ENCODE measurements around the gene EPHB1.

The EPHB1 gene

GRCh38 chr3:135138776-135139175 lies 343.7 kb downstream of the EPHB1 start:
- no peak for DNase-seq

- DNase-seq: no peak
Measured at GRCh38 chr3:135140591-135140990, 345.5 kb downstream of the EPHB1 start.

- no peak for DNase-seq
Measured at GRCh38 chr3:135141160-135141559, 346.1 kb downstream of the EPHB1 start.

DNA sequence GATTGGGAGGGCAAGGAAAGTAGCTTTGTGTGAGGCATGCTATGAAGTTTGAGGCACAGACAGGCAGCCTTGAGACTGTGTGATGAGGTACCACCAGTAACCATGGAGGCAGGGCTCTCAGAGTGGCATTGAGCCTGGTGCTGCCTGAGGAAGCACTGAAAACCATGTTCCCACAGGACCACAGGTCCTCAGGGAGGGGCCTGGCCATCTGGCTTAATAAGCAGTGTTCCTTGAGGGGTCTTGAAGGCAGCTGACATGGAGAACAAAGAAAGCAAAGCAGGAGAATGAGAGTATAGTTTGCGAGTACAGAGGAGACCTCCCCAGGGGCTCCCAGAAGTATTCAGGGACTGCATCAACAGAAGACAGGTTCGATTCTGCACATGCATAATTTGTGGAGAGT lies 346.6 kb downstream of the EPHB1 start:
- DNase-seq: no peak

- DNase-seq: no peak
Measured at GRCh38 chr3:135142530-135142929, 347.5 kb downstream of the EPHB1 start.

DNA sequence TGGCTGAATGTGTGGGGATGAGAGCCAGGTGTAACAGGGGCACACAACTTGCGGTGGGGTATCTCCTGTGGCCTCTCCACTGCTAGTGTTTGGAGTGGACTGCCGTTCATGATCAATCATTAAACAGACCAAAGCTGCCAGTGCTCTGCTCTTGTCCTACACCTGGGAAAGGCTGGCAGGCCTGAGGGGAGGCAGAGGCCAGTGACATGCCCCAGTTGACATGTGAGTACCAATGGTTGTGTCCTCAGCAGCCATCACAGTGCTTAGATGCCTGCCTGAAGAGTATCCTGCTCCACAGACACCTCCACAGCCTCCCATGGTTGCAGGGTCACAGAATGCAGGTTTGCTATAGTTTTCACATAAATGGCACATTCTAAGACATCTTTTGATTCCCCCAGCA lies 348.4 kb downstream of the EPHB1 start:
- no peak for DNase-seq

- no peak for DNase-seq
Measured at GRCh38 chr3:135145581-135145980, 350.5 kb downstream of the EPHB1 start.

DNA sequence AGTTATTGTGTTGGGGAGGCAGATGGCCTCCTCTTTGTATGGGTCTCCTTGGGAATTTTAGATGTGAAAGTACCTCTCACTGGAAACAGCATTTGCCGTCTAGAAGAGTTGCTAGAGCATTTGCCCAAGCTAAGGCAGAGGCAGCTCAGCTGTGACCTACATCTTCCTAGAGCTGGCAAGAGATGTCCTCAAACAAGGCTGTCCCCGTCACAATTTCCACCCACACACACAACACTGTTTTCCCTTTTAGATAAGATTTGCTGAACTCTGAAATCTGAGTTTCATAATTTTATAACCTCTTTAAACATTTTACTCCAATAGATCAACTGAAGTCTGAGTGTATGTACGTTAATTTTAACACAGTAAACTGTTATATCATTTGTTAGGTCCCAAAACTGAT lies 352.6 kb downstream of the EPHB1 start:
- no peak for DNase-seq

DNA sequence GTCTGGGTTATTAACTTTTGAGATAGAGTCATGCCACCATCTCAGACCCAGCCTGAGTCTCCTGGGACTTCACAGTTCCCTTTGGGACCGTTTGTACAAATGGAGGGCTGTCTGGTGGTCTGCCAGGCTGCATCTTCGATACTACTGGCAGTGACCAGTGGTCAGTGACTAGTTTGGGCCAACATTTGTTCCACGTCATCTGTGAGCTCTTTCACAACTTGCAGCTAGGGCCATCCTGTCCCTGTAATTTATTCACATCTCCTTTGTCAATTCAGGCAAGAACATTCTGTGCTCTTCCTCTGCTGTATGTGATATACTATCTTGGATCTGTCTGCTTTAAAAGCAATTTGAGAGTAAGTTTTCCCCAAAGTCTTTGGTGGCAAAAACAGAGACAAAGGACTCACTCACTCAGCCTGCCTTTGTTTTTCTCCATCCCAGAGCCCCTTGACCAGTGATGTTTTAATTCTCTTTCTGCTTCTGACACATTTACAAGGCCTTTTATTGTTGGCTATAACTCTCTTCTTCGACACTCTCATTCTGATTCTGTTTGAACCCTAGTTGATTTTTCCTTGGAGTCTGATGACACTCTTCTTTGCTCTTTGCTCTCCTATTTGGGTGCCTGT lies 353.4 kb downstream of the EPHB1 start:
- DNase-seq: no peak

GRCh38 chr3:135149707-135150681 lies 354.9 kb downstream of the EPHB1 start:
- no peak for DNase-seq

- DNase-seq: no peak
Measured at GRCh38 chr3:135154186-135154585, 359.1 kb downstream of the EPHB1 start.

DNA sequence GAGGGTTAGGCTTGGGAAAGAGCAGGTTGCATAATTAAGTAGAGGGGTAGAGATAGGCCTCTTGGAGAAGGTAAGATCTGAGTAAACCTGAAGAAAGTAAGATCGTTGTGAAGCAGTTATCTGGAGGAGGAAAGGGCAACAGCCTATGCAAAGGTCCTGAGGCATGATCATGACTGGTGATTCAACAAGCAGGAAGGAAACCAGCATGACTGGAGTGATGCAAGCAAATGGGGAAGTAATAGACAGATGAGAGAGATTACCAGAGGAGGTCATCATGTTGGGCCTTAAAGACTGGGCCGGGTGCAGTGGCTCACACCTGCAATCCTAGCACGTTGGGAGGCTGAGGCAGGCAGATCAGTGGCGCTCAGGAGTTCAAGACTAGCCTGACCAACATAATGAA lies 360.2 kb downstream of the EPHB1 start:
- no peak for DNase-seq

DNA sequence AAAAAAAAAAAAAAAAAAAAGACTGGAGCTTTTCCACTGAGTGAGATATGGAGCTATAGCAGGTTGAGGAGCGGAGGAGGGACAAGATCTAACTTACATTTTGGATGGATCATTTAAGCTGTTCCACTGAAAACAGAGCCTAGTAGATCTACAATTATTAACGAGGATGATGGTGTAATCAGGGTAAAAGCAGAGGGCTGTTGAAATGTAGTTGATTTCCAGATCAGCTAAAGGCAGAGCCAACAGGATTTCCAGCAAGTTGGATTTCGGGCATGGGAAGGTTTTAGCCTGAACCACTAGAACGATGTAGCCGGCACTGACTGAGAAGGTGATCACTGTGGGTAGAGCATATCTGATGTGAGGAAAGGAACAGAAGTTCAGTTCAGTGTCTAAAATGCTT lies 360.7 kb downstream of the EPHB1 start:
- DNase-seq: no peak

DNA sequence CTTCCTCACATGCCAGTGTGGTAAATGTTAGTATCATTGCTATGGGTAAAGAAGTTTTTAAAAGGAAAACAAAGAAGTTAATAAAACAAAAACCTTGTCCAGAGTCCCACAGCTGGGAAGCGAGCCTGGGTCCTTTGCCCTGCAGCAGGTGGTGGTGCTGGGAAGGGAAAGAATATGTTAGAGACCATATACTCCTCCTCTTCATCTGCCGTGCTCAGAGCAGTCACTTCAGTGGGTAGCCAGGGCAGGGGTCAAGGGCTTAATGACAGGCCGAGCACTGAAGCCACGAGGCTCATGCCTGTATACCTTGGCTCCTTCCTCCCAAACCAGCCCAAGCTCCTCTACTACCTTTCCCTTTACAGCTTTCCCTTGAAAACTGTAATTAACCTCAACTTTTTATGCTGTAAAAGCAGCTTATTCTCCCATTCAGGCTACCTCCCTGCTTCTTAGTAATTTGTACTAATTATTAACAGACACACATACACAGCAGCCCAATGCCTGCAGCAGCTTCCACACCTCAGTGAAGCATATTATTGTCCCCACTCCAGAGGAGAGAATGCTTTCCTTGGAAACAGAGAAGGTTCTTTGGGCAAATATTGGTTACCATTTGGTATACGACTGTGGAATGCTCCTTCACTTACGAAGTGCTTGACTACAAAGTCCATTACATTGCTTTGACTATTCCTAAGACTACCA lies 362.1 kb downstream of the EPHB1 start:
- no peak for DNase-seq

GRCh38 chr3:135158520-135158919 lies 363.5 kb downstream of the EPHB1 start:
- no peak for DNase-seq

DNA sequence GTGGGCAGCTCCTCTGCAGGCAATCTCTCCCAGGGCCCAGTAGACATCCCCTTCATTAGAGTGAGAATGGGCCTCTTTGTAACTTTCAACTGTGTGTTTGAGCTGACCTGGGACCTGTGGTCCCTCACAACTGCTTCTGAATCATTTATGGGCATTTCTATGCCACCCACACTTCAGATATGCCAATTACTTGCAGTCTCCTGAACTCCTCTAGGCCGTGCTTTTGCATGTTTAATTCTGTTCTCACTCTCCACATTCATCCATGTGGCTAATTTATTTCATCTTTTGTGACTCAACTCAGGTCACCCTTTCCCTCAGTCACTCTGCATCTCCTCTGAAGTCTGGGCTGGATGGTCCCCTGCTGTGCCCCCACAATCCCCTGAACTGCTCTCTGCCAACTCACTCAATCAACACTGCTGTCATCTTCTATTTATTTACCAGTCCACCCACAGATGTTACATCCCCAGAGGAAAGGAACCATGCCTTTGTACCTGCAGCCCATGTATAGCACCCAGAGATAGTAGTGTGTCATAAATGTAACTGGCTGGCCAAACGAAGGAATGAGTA lies 364.7 kb downstream of the EPHB1 start:
- DNase-seq: no peak

DNA sequence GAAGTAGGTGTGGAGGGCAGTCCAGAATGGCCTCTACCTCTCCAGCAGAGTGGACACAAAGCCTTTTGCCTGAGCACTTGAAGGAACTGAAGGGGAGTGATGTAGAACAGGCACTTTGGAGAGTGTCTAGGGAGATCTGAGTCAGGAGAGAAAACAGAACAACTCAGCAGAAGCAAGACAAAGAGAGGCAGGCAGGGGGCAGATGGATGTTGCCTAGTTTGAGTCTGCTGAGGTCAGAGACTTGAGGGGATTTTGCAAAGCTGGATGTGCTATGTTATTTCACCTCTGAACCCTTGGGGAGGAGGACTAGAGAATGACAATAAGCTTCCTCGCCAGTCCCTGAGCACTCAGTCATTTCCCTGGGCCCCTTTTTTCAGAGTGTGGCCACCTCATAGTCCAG lies 366.4 kb downstream of the EPHB1 start:
- DNase-seq: no peak

DNA sequence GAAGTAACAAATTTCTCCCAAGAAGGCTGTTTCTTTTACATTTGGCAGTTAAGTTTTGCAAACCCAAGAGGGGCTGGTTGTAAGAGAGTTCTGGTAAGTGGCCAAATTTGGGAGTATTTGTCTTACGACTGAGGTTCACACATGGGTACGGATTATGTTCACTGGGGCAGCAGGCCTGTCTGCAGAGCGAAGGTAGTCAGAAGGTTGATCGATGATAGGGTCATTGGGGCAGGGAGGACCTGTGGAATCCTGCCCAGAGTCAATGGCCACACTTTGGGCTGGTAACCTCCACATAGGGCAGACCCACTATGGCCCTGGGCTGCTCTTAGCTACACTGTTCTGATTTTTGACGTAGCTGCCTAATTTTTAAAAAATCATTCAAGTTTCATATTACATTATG lies 368.6 kb downstream of the EPHB1 start:
- no peak for DNase-seq

GRCh38 chr3:135165260-135165659 lies 370.2 kb downstream of the EPHB1 start:
- DNase-seq: no peak

GRCh38 chr3:135166266-135166825 lies 371.3 kb downstream of the EPHB1 start:
- no peak for DNase-seq

DNA sequence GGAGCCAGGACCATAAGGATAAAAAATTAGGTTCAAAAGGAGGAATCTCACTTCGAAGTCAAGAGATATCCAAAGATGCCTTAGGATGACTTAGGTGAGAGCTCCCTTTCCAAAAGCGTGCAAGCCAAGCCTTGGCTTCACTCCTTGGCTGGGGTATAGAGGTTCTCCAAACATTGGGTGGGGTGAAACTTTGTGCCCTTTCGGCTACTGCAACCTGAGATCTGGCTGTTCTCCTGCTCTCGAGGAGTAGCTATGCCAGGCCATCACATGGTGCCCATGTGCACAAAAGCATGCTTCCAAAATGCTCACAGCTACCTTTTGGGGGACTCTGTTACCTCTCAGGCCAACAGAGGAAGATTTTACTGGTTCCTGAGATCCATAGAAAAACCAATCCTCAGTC lies 373.8 kb downstream of the EPHB1 start:
- no peak for DNase-seq

GRCh38 chr3:135169651-135170050 lies 374.6 kb downstream of the EPHB1 start:
- DNase-seq: no peak

DNA sequence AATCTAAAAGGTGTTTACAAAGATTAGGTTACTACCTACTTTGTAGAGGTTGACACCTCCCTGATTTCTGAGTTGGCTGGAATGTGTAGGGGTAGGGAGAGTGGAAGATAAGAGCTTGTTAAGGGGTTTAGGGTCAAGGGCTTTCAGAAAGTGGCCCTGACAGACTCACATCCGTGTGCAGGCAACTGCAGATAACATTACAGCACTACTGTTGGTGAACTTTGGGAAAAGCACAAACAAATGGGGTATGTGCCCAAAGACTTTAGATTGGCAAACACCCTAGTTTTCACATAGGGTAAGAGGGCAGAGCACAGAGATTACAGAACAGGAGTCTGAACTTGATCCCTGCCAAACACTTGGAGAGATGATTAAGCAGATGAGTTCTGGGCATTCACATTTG lies 375.7 kb downstream of the EPHB1 start:
- no peak for DNase-seq

All from CD4-positive, alpha-beta T cell treated with Interleukin-17A for 4 hours (primary cell).